ENCODE measurements around the gene KIAA0408. TPM values are rescaled to one million over a fixed set of nuclear protein-coding genes. Genes with fewer than 3 reads are reported as not detected.

The KIAA0408 gene
- total and polyA plus RNA-seq, 2 of the 8 experiments (the other 6 are each of a cell fraction or from before 2014, with no cell fraction given) = 3.3 to 10.8 TPM

- TF ChIP-seq CEBPB (IDR thresholded peaks at IDR 0.05; ENCODE audit: low read depth, low read length) (no peak), CHD2 (IDR thresholded peaks at IDR 0.05; ENCODE audit: low read length) (no peak), GABPA (IDR thresholded peaks at IDR 0.05; ENCODE audit: borderline replicate concordance, insufficient read depth, low read length) (no peak)
Observed at GRCh38 chr6:127452803-127453202, 6.4 kb downstream of the KIAA0408 start (continued).

All from H1 (cell line).